Subcutaneous abdominal adipose tissue (tissue), 5 donors: ENCODE results near the gene EEF1AKMT2.
"Not testable (repeated sequence)": the region's sequence is repeated elsewhere in the genome, so short reads cannot be mapped to it uniquely, and the experiment has no call there.

Source experiments
- H3K27ac ChIP-seq: one replicate; pipeline ENCODE4 v1.7.0; 2013; ENCODE audit warnings: low read depth, mild to moderate bottlenecking, inconsistent platforms, low read length, moderate library complexity
- H3K27me3 ChIP-seq, 5 donors: one replicate each; pipeline ENCODE4 v1.7.0; 2013; ENCODE audit warnings: low read length in 5 of 5, inconsistent platforms in 1 of 5; ENCODE audit not compliant: control insufficient read depth in 5 of 5, insufficient read depth in 4 of 5
- H3K36me3 ChIP-seq, 5 donors: one replicate each; pipeline ENCODE4 v1.7.0; 2013; ENCODE audit warnings: low read length in 5 of 5; ENCODE audit not compliant: control insufficient read depth in 5 of 5, insufficient read depth in 5 of 5
- H3K4me1 ChIP-seq, 5 donors: one replicate each; pipeline ENCODE4 v1.7.0; 2013; ENCODE audit warnings: low read length in 5 of 5, mild to moderate bottlenecking in 3 of 5, moderate library complexity in 1 of 5; ENCODE audit not compliant: control insufficient read depth in 5 of 5, insufficient read depth in 5 of 5
- H3K4me3 ChIP-seq, 5 donors: one replicate each; pipeline ENCODE4 v1.7.0; 2013; ENCODE audit warnings: low read length in 5 of 5, low read depth in 1 of 5
- H3K9ac ChIP-seq, 5 donors: one replicate each; pipeline ENCODE4 v1.7.0; 2013; ENCODE audit warnings: low read length in 5 of 5, mild to moderate bottlenecking in 4 of 5, moderate library complexity in 3 of 5
- H3K9me3 ChIP-seq, 5 donors: one replicate each; pipeline ENCODE4 v1.7.0; 2013; ENCODE audit warnings: low read length in 5 of 5; ENCODE audit not compliant: control insufficient read depth in 5 of 5
- donor health status: healthy.
- donor health status: healthy.
- donor health status: healthy.
- donor health status: healthy.
- donor health status: healthy.

The EEF1AKMT2 gene

GRCh38 chr10:124762281-124762680 lies 29.4 kb downstream of the EEF1AKMT2 start:
- H3K9me3 ChIP-seq = no peaks in the 10 kb centered on the region
- H3K4me1 ChIP-seq = peaks cover 0 to 11% (median 5%) of the 10 kb centered on the region in 5 donors
- H3K4me3 ChIP-seq = no peak overlapping the region
- peaks cover 8 to 28% (median 17%) of the 10 kb centered on the region in 5 donors for H3K36me3 ChIP-seq
- no peak overlapping the region for H3K9ac ChIP-seq
- H3K27ac ChIP-seq = no peak overlapping the region
- H3K27me3 ChIP-seq = no peaks in the 10 kb centered on the region

DNA sequence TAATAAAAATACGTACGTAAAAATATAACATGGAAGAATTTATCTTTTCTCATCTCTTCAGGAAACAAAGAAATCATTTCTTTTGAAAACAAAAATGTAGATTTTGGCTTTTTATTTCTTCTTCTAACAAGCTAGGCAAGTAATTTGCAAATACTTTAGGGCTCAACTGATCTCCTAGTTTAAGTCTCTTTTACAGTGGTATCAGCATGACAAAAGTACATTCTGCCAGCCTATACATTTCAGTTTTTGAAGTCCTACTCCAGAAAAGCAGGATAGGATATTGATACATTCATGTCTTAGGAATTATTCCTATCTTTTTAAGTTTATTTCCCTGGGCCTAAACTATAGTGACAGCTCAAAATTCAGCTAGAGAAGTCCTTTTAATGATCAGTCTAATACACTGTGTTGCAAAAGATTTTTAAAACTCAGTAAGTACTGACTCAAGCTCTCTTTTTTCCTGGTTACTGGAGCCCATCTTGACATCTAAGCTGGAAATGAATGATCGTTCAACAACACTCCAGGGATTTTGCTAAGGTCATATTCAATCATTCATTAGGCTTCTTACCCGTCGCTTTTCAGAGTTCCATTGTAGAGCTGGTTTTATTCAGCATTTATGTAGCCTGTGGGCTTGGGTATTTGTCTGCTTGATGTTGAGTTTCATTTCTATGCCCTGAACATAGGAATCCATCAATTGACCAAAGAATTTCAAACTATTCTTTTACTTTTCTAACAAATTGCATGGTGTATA lies 35.4 kb downstream of the EEF1AKMT2 start:
- Histone ChIP-seq H3K4me1 (peaks cover 0 to 35% (median 13%) of the 10 kb centered on the region in 5 donors), H3K4me3 (no peak overlapping the region), H3K36me3 (peaks cover 0 to 25% (median 11%) of the 10 kb centered on the region in 5 donors), H3K9ac (no peak overlapping the region), H3K27ac (no peak overlapping the region), H3K9me3 (no peaks in the 10 kb centered on the region), H3K27me3 (no peaks in the 10 kb centered on the region)

GRCh38 chr10:124755581-124755980 lies 36.1 kb downstream of the EEF1AKMT2 start:
- no peak overlapping the region for H3K9ac ChIP-seq
- H3K9me3 ChIP-seq = no peaks in the 10 kb centered on the region
- no peak overlapping the region for H3K27ac ChIP-seq
- peaks cover 0 to 35% (median 13%) of the 10 kb centered on the region in 5 donors for H3K4me1 ChIP-seq
- no peak overlapping the region for H3K4me3 ChIP-seq
- H3K27me3 ChIP-seq = no peaks in the 10 kb centered on the region
- peaks cover 0 to 19% (median 7%) of the 10 kb centered on the region in 5 donors for H3K36me3 ChIP-seq

GRCh38 chr10:124754227-124754626 lies 37.5 kb downstream of the EEF1AKMT2 start:
- Histone ChIP-seq H3K4me1 (peaks cover 0 to 35% (median 18%) of the 10 kb centered on the region in 5 donors), H3K27ac (no peak overlapping the region), H3K9me3 (no peaks in the 10 kb centered on the region), H3K36me3 (peaks cover 0 to 14% (median 3%) of the 10 kb centered on the region in 5 donors), H3K9ac (no peak overlapping the region), H3K4me3 (no peak overlapping the region), H3K27me3 (no peaks in the 10 kb centered on the region)

- no peak overlapping the region for H3K4me3 ChIP-seq
- H3K27me3 ChIP-seq = no peaks in the 10 kb centered on the region
- no peaks in the 10 kb centered on the region for H3K9me3 ChIP-seq
- peaks cover 0 to 9% (median 2%) of the 10 kb centered on the region in 5 donors for H3K36me3 ChIP-seq
- peak overlapping the region in 4 of 5 donors; percentile 17 to 53 (median 42) for H3K9ac ChIP-seq
- peaks cover 0 to 28% (median 15%) of the 10 kb centered on the region in 5 donors for H3K4me1 ChIP-seq
- peak overlapping the region; percentile 48 for H3K27ac ChIP-seq
Observed at GRCh38 chr10:124748953-124749645, 42.6 kb downstream of the EEF1AKMT2 start.

- H3K27me3 ChIP-seq = no peaks in the 10 kb centered on the region
- H3K4me3 ChIP-seq = no peak overlapping the region
- peak overlapping the region; percentile 48 for H3K27ac ChIP-seq
- peaks cover 0 to 28% (median 15%) of the 10 kb centered on the region in 5 donors for H3K4me1 ChIP-seq
- no peak overlapping the region for H3K9ac ChIP-seq
- peaks cover 0 to 4% (median 2%) of the 10 kb centered on the region in 5 donors for H3K36me3 ChIP-seq
- no peaks in the 10 kb centered on the region for H3K9me3 ChIP-seq
Observed at GRCh38 chr10:124748166-124748565, 43.5 kb downstream of the EEF1AKMT2 start.

DNA sequence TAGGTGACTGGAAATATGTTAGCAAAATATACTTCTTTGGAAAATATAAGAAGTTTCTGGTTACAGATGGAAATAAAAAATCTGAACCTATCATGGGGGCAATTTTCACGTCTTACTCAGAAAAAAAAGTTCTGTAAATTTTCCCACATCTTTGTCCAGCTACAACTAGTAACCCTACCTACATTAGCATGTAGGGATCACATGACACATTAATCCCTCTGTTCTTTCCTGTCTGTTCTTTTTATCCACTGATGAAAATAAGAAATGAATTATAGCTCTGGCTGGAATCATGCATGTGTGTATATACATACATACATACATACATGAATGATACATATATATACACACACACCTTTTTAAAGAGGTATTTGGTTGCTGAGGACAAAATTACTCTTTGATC lies 43.9 kb downstream of the EEF1AKMT2 start:
- Histone ChIP-seq H3K27me3 (no peaks in the 10 kb centered on the region), H3K27ac (no peak overlapping the region), H3K36me3 (peaks cover 0 to 4% (median 2%) of the 10 kb centered on the region in 5 donors), H3K4me1 (peaks cover 0 to 30% (median 18%) of the 10 kb centered on the region in 5 donors), H3K4me3 (no peak overlapping the region), H3K9me3 (no peaks in the 10 kb centered on the region), H3K9ac (no peak overlapping the region)

- no peak overlapping the region for H3K27ac ChIP-seq
- no peaks in the 10 kb centered on the region for H3K27me3 ChIP-seq
- no peak overlapping the region for H3K9ac ChIP-seq
- no peak overlapping the region for H3K4me3 ChIP-seq
- no peaks in the 10 kb centered on the region for H3K9me3 ChIP-seq
- peaks cover 0 to 4% (median 2%) of the 10 kb centered on the region in 5 donors for H3K36me3 ChIP-seq
- peaks cover 4 to 37% (median 25%) of the 10 kb centered on the region in 5 donors for H3K4me1 ChIP-seq
Observed at GRCh38 chr10:124746992-124747391, 44.7 kb downstream of the EEF1AKMT2 start.

GRCh38 chr10:124746447-124746846 lies 45.2 kb downstream of the EEF1AKMT2 start:
- not testable (repeated sequence) for H3K4me3 ChIP-seq, H3K27ac ChIP-seq, H3K9me3 ChIP-seq, H3K9ac ChIP-seq, H3K36me3 ChIP-seq, H3K27me3 ChIP-seq
- H3K4me1 ChIP-seq = peaks cover 8 to 43% (median 31%) of the 10 kb centered on the region in 5 donors

DNA sequence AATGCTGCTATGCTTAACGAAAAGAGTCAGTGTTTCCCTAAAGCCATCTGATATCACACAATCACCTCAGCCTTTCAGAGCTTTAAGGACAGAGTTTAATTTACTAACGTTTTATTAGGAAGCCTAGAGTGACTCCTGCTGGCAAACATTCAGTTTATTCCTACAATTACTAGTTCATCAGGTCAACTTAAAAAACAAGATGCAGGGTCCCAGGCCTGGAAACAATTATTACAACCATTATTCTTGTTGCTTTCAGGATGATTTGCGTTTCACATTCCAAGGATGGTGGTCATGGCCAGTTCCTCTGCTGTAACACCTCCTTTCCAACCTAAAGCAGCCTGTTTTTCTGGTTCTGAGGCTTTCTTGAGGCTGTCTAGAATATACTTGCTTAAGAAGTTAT lies 46.0 kb downstream of the EEF1AKMT2 start:
- H3K27ac ChIP-seq = no peak overlapping the region
- no peaks in the 10 kb centered on the region for H3K9me3 ChIP-seq
- no peak overlapping the region for H3K9ac ChIP-seq
- H3K27me3 ChIP-seq = no peaks in the 10 kb centered on the region
- H3K4me1 ChIP-seq = peaks cover 10 to 50% (median 39%) of the 10 kb centered on the region in 5 donors
- no peak overlapping the region for H3K4me3 ChIP-seq
- peaks cover 0 to 4% (median 2%) of the 10 kb centered on the region in 5 donors for H3K36me3 ChIP-seq
